Astrocyte (in vitro differentiated cells and primary cell): Measurements from ENCODE around the gene MYL6. TPM values are rescaled to one million over a fixed set of nuclear protein-coding genes. Genes with fewer than 3 reads are reported as not detected.

Experiments
- DNase-seq: peaks from one replicate; pipeline ENCODE4 v3.0.0-alpha.2; 2010; ENCODE audit warnings: low read depth
- FAIRE-seq: peaks from 2 replicates; lab custom pipeline; 2011; peaks lifted over from hg19 to GRCh38; lab: Jason Lieb, UNC
- H2AFZ ChIP-seq: 2 replicates; pipeline ENCODE4 v1.6.0; 2012; ENCODE audit warnings: low read depth, low read length, inconsistent platforms
- H3K27ac ChIP-seq: 2 replicates; pipeline ENCODE4 v1.5.1; 2011; ENCODE audit warnings: low read depth, low read length, inconsistent platforms
- H3K27me3 ChIP-seq: 2 replicates; pipeline ENCODE4 v1.6.0; 2011; ENCODE audit warnings: low read length, inconsistent platforms; ENCODE audit not compliant: insufficient read depth
- H3K36me3 ChIP-seq: 2 replicates; pipeline ENCODE4 v1.5.1; 2011; ENCODE audit warnings: low read length, inconsistent platforms; ENCODE audit not compliant: insufficient read depth
- H3K4me1 ChIP-seq: 2 replicates; pipeline ENCODE4 v1.5.1; 2011; ENCODE audit warnings: low read length, inconsistent platforms; ENCODE audit not compliant: insufficient read depth
- H3K4me2 ChIP-seq: 2 replicates; pipeline ENCODE4 v1.6.0; 2012; ENCODE audit warnings: low read length, inconsistent platforms
- H3K4me3 ChIP-seq: 2 replicates; pipeline ENCODE4 v1.5.1; 2011; ENCODE audit warnings: low read depth, mild to moderate bottlenecking, low read length, inconsistent platforms; ENCODE audit not compliant: insufficient read depth
- H3K79me2 ChIP-seq: 2 replicates; pipeline ENCODE4 v1.6.0; 2012; ENCODE audit warnings: mild to moderate bottlenecking, low read length, inconsistent platforms; ENCODE audit not compliant: insufficient read depth
- H3K9ac ChIP-seq: 2 replicates; pipeline ENCODE4 v1.6.0; 2012; ENCODE audit warnings: mild to moderate bottlenecking, low read length, inconsistent platforms
- H3K9me3 ChIP-seq: 2 replicates; pipeline ENCODE4 v1.5.1; 2012; ENCODE audit warnings: low read depth, mild to moderate bottlenecking, low read length, inconsistent platforms; ENCODE audit not compliant: insufficient read depth
- H4K20me1 ChIP-seq: 2 replicates; pipeline ENCODE4 v1.6.0; 2012; ENCODE audit warnings: low read length, inconsistent platforms; ENCODE audit not compliant: insufficient read depth
- H3K27ac Mint-ChIP-seq: one replicate; pipeline ENCODE4 v1.8.0; 2021; ENCODE audit warnings: mild to moderate bottlenecking, mixed read lengths; ENCODE audit not compliant: unreplicated experiment
- H3K27me3 Mint-ChIP-seq: one replicate; pipeline ENCODE4 v1.8.0; 2021; ENCODE audit warnings: low read depth, mixed read lengths; ENCODE audit not compliant: unreplicated experiment
- H3K36me3 Mint-ChIP-seq: one replicate; pipeline ENCODE4 v1.8.0; 2021; ENCODE audit warnings: low read depth, mixed read lengths; ENCODE audit not compliant: unreplicated experiment
- H3K4me1 Mint-ChIP-seq: one replicate; pipeline ENCODE4 v1.8.0; 2021; ENCODE audit warnings: low read depth, mixed read lengths; ENCODE audit not compliant: unreplicated experiment
- H3K4me3 Mint-ChIP-seq: one replicate; pipeline ENCODE4 v1.8.0; 2021; ENCODE audit warnings: mild to moderate bottlenecking, moderate library complexity, mixed read lengths; ENCODE audit not compliant: unreplicated experiment
- H3K9me3 Mint-ChIP-seq: one replicate; pipeline ENCODE4 v1.8.0; 2021; ENCODE audit warnings: mild to moderate bottlenecking, mixed read lengths; ENCODE audit not compliant: unreplicated experiment
- EZH2 ChIP-seq: IDR thresholded peaks from 2 replicates; pipeline ENCODE4 v1.6.1; 2012; ENCODE audit warnings: mild to moderate bottlenecking, low read length, inconsistent platforms; ENCODE audit not compliant: insufficient read depth
- total RNA-seq: library from RNA; stranded (reverse); gene quantifications from 2 replicates; pipeline ENCODE4 v1.2.1, GENCODE V29; 2021
- TF ChIP-seq, protein P1 (sequence below): IDR thresholded peaks from 2 replicates; pipeline ENCODE4 v1.5.1; 2011; ENCODE audit warnings: low read depth, mild to moderate bottlenecking, inconsistent platforms, low read length, moderate library complexity; ENCODE audit not compliant: insufficient read depth

Gene MYL6
- total RNA-seq, 1 donor from 2014 or later, result 2,685 TPM

DNA sequence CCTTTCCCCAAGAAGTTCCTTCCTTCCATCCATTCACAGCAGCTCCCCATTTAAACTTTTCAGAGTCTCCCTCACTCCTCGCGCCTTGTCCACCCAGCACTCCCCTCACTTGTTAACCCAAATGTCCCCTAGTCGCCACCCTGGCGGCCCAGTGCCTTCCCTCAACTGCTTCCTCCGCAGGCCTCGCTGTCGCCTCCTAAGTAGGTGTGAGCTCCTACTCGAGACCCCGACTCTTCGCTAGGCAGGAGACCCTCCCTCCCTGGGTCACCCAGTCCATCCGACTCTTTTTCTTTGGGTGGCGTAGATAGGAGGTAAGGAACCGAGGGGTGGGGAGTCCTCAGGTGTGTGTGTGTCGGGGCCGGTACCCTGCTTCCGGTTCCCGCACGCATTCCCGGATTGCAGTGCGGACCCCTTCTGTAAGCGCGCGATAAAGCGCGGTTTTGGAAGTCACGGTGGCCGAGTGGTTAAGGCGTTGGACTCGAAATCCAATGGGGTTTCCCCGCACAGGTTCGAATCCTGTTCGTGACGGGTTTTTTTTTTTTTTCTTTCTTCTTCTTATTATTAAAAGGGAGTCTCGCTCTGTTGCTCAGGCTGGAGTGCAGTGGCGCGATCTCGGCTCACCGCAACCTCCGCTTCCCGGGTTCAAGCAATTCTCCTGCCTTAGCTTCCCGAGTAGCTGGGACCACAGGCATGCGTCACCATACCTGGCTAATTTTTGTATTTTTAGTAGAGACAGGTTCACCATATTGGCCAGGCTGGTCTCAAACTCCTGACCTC lies 31.9 kb downstream of the MYL6 start:
- peak overlapping the region; percentile 92 for H3K9ac ChIP-seq
- H2AFZ ChIP-seq, result peak overlapping the region; percentile 100
- peak overlapping the region; percentile 96 for H3K4me3 Mint-ChIP-seq
- peaks cover 30% of the 10 kb centered on the region for H3K79me2 ChIP-seq
- peak overlapping the region; percentile 99 for H3K4me3 ChIP-seq
- peak overlapping the region; percentile 100 for H3K4me2 ChIP-seq
- FAIRE-seq, result no peak
- peaks cover 6% of the 10 kb centered on the region for H3K4me1 Mint-ChIP-seq
- H3K27me3 Mint-ChIP-seq, result no peaks in the 10 kb centered on the region
- peaks cover 13% of the 10 kb centered on the region for H3K4me1 ChIP-seq
- H3K9me3 Mint-ChIP-seq, result no peaks in the 10 kb centered on the region
- TF ChIP-seq, protein P1, sequence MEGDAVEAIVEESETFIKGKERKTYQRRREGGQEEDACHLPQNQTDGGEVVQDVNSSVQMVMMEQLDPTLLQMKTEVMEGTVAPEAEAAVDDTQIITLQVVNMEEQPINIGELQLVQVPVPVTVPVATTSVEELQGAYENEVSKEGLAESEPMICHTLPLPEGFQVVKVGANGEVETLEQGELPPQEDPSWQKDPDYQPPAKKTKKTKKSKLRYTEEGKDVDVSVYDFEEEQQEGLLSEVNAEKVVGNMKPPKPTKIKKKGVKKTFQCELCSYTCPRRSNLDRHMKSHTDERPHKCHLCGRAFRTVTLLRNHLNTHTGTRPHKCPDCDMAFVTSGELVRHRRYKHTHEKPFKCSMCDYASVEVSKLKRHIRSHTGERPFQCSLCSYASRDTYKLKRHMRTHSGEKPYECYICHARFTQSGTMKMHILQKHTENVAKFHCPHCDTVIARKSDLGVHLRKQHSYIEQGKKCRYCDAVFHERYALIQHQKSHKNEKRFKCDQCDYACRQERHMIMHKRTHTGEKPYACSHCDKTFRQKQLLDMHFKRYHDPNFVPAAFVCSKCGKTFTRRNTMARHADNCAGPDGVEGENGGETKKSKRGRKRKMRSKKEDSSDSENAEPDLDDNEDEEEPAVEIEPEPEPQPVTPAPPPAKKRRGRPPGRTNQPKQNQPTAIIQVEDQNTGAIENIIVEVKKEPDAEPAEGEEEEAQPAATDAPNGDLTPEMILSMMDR, result no peak
- TF ChIP-seq EZH2, result no peak
- peaks cover 3% of the 10 kb centered on the region for H3K36me3 Mint-ChIP-seq
- H3K27ac ChIP-seq, result peak overlapping the region; percentile 66
- peaks cover 23% of the 10 kb centered on the region for H4K20me1 ChIP-seq
- H3K27ac Mint-ChIP-seq, result peak overlapping the region; percentile 93
- H3K36me3 ChIP-seq, result peaks cover 9% of the 10 kb centered on the region
- DNase-seq, result peak; percentile 57
- H3K9me3 ChIP-seq, result no peaks in the 10 kb centered on the region
- no peaks in the 10 kb centered on the region for H3K27me3 ChIP-seq

DNA sequence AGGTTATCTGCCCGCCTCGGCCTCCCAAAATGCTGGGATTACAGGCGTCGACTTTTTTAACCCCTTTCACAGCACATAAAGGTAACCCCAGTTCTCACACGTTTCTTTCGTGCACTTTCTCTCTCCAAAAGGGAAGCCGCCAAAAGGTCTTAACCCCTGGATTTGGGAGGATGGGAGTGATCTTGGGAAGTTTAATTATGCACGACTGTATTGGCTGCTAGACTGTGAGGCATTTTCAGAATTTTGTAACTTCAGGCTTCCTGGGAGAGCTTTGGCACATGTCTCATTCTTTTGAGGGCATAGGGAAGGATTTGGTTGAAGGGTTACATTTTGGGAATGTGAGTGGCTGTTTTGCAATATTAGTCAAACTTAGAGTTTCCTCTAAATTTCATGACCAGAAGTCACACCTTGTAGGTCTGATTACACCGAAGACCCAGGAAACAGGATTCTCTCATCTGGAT lies 32.6 kb downstream of the MYL6 start:
- TF ChIP-seq, protein P1, result no peak
- no peak for TF ChIP-seq EZH2
- FAIRE-seq, result no peak
- Mint-ChIP-seq H3K9me3 (no peaks in the 10 kb centered on the region), H3K4me1 (peaks cover 6% of the 10 kb centered on the region), H3K27me3 (no peaks in the 10 kb centered on the region), H3K27ac (peak overlapping the region; percentile 93), H3K4me3 (peak overlapping the region; percentile 96), H3K36me3 (peaks cover 2% of the 10 kb centered on the region)
- Histone ChIP-seq H3K4me2 (peak overlapping the region; percentile 100), H3K27ac (no peak overlapping the region), H2AFZ (no peak overlapping the region), H3K36me3 (peaks cover 8% of the 10 kb centered on the region), H3K9ac (no peak overlapping the region), H3K4me3 (no peak overlapping the region), H3K79me2 (peaks cover 29% of the 10 kb centered on the region), H3K9me3 (no peaks in the 10 kb centered on the region), H3K27me3 (no peaks in the 10 kb centered on the region), H4K20me1 (peaks cover 23% of the 10 kb centered on the region), H3K4me1 (peaks cover 13% of the 10 kb centered on the region)
- DNase-seq, result no peak

DNA sequence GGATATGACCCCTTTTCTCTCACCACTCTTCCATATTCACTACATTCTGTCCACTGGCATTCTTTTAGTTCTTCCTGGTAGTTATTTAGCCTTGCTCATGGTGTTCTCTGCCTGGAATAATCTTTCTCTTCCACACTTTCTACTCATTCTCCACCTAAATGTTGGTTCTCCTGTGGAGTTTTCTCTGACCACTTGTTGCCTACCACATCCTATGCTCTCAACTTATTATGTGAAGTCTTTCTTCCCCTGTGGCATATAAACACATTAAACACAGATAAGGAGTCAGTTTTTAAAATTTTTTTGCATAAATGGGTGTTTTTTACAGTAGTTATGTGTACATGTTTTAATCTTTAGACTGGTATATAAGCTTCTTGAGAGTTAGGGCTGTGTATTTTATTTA lies 34.4 kb downstream of the MYL6 start:
- no peaks in the 10 kb centered on the region for H3K27me3 Mint-ChIP-seq
- TF ChIP-seq, protein P1, result no peak
- no peak for TF ChIP-seq EZH2
- peaks cover 12% of the 10 kb centered on the region for H4K20me1 ChIP-seq
- peaks cover 5% of the 10 kb centered on the region for H3K4me1 Mint-ChIP-seq
- H3K4me2 ChIP-seq, result no peak overlapping the region
- H3K4me3 ChIP-seq, result no peak overlapping the region
- H3K9ac ChIP-seq, result no peak overlapping the region
- H3K4me1 ChIP-seq, result peaks cover 18% of the 10 kb centered on the region
- H3K79me2 ChIP-seq, result peaks cover 13% of the 10 kb centered on the region
- H3K4me3 Mint-ChIP-seq, result peak overlapping the region; percentile 3
- no peak overlapping the region for H3K27ac ChIP-seq
- no peak for FAIRE-seq
- no peaks in the 10 kb centered on the region for H3K27me3 ChIP-seq
- H3K9me3 ChIP-seq, result no peaks in the 10 kb centered on the region
- no peaks in the 10 kb centered on the region for H3K36me3 ChIP-seq
- H3K36me3 Mint-ChIP-seq, result no peaks in the 10 kb centered on the region
- H3K27ac Mint-ChIP-seq, result no peak overlapping the region
- no peak overlapping the region for H2AFZ ChIP-seq
- H3K9me3 Mint-ChIP-seq, result no peaks in the 10 kb centered on the region
- DNase-seq, result no peak
